ENCODE results near the gene PSMD1.
"Not testable (repeated sequence)": the region's sequence is repeated elsewhere in the genome, so short reads cannot be mapped to it uniquely, and the experiment has no call there.

The PSMD1 gene

DNA sequence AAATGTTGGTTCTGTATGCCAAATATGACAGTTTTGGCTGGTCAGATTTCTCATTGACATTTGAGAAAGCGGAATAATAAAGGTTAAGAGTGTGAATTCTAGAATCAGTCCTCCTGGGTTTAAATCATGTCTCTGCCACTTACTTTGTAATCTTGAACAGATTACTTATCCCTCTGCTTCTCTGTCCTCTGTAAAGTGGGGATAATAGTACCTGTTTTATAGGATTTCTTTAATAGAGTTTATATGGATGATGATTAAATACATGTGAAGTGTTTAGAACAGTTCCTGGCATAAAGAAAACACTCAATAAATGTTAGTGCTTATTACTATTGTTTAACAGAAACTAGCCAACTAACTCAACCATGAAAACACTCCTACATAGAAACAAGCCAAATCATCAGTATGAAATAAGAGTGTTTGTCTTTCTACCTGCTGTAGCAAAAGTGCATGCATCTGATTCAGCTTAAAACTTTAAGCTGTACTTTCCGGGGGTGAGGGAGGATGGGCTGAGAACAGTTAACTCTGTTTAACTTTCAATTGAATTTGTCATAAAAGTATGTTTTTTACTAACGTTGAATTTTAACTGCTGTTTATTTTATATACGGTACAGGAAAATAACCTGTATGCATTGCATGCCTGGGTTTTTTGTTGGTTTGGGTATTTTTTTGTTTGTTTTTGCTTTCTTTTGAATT lies 61.4 kb downstream of the PSMD1 start:
- no peak for DNase-seq

DNA sequence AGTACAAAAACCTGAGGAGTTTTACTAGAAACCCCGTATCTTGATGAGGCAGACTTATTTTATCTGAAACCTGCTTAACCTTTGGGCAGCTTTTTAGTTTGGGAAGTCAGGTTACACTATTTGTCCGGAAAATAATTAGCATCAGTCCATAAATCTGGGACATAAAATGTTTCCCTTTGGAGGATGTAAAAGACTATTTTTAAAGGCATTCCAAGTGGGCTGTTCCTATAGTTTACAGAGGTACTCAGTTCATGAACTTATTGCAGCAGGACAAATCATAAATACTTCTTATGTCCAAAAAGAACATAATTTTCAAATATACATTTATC lies 61.9 kb downstream of the PSMD1 start:
- DNase-seq = no peak

GRCh38 chr2:231123362-231123898 lies 66.8 kb downstream of the PSMD1 start:
- no peak for DNase-seq

GRCh38 chr2:231124838-231125568 lies 68.3 kb downstream of the PSMD1 start, which contains the start of gene HTR2B:
Gene HTR2B (minus strand): TSS chr2:231125042. CDS start chr2:231123764, 1,278 bp downstream.
- DNase-seq = no peak

GRCh38 chr2:231126123-231126522 lies 69.5 kb downstream of the PSMD1 start:
- DNase-seq = no peak

- no peak for DNase-seq
Measured at GRCh38 chr2:231127480-231127879, 70.8 kb downstream of the PSMD1 start.

GRCh38 chr2:231127936-231128335 lies 71.3 kb downstream of the PSMD1 start:
- DNase-seq = no peak

DNA sequence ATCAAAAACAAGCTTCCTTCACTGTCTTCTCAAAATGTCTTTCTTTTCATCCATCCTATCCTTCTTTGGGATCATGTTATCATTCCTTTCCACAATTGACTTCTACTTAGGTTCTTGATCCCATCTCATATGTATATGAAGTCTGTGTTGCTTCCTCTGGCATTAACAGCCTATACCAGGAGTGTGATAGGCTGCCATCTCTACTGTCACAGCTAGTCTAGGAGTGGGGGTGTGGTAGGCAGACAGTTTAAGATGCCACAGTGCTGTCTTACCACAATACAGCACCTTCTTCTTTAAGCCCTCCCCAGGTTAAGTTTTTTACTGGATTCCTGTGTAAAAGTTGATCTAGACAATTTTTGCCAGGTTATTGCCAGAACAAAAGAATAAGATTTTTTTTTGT lies 71.9 kb downstream of the PSMD1 start:
- DNase-seq = no peak

DNA sequence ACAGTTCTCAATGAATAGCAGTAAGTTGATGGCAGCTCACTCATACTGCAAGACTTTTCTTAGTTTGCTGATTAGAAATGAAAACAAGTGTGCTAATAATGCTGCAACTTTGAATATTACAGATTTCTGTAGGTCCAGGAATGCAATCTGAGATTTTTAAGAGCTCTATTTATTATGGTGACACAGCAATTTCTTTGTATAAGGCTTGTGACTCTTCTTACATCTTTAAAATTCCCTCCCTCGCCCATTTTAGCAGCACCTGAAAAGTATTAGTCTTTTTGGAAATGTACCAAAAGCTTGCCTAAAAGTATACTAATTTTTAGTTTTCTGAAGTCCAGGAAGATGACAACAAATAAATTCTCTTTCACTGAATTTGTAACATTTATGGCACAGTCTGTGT lies 72.5 kb downstream of the PSMD1 start:
- DNase-seq = no peak

GRCh38 chr2:231130336-231131056 lies 73.8 kb downstream of the PSMD1 start:
- no peak for DNase-seq

- no peak for DNase-seq
Measured at GRCh38 chr2:231132129-231132528, 75.5 kb downstream of the PSMD1 start.

DNA sequence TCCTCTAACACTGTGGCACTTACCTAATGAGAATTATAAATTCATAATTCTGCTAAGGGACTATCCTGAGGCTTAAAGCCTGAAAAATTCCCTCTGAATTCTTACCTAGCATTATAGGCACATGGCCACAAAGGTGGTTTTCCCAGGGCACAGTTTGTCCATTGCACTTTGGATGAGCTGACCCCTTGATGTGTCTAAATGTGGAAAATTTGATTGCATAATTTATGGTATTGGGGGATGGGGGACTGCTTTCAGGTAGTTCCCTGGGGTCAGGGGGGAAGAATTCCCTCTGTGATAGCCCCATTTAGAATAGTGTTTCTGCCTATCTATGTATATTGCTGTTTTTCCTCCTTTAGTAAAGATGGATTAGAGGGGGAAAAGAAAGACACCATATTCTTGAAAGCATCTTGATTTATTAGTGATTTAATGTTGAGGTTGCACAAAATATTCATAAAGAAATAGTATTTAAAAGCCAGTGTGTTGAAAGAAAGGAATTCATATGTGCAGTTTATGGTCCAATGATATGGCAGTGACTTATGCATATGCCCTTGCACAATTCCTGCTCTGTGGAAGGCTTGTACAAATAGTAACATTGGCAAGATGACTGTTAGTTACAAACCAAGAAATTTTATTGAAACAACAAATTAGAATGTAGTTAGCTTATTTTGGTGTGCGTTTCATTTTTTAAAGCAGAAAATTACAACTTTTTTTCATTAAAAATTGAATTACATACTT lies 76.9 kb downstream of the PSMD1 start:
- no peak for DNase-seq

DNA sequence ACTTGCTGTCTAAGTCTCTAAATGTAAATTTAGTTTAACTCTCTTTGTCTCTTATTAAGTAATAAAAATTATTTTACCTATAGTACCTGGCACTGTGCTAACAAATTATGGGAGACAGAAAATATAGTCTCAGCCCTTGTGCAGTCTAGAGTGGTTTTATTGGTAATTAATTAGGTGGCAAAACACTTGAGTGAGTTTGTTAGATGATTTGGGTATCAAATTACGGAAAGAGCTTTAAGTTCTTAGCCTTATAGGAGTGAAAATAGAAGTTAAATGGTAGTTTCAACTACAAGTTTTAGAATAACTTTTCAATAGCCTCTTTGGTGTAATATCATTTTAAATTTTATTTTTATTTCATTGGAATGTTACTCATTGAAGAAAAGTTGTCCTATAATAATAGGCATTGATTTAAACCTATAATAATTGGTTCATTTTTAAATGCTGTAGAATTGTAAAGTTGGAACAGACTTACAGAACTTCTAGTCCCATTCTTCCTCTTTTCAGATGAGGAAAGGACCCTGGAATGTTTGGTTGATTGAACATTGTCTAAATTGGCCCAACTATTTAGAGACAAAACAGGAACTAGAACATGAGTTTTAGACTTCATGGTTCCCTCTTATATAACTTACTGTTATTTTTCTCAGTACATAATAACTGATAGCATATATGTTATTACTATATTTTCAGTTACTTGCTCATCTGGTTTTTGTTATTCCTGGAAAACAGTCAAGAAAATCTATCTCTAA lies 78.4 kb downstream of the PSMD1 start:
- DNase-seq = no peak

- DNase-seq = no peak
Measured at GRCh38 chr2:231138699-231139098, 82.0 kb downstream of the PSMD1 start.

- no peak for DNase-seq
Measured at GRCh38 chr2:231139796-231140195, 83.1 kb downstream of the PSMD1 start.

DNA sequence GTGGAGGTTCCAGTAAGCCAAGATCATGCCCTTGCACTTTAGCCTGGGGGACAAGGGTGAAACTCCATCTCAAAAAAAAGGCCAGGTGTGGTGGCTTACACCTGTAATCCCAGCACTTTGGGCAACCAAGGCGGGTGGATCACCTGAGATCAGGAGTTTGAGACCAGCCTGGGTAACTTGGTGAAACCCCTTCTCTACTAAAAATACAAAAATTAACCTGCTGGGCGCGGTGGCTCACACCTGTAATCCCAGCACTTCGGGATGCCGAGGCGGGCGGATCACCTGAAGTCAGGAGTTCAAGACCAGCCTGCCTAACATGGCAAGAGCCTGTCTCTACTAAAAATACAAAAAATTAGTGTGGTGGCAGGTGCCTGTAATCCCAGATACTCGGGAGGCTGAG lies 84.1 kb downstream of the PSMD1 start:
- not testable (repeated sequence) for DNase-seq

GRCh38 chr2:231144896-231145295 lies 88.2 kb downstream of the PSMD1 start:
- no peak for DNase-seq

- no peak for DNase-seq
Measured at GRCh38 chr2:231146665-231147064, 90.0 kb downstream of the PSMD1 start.

DNA sequence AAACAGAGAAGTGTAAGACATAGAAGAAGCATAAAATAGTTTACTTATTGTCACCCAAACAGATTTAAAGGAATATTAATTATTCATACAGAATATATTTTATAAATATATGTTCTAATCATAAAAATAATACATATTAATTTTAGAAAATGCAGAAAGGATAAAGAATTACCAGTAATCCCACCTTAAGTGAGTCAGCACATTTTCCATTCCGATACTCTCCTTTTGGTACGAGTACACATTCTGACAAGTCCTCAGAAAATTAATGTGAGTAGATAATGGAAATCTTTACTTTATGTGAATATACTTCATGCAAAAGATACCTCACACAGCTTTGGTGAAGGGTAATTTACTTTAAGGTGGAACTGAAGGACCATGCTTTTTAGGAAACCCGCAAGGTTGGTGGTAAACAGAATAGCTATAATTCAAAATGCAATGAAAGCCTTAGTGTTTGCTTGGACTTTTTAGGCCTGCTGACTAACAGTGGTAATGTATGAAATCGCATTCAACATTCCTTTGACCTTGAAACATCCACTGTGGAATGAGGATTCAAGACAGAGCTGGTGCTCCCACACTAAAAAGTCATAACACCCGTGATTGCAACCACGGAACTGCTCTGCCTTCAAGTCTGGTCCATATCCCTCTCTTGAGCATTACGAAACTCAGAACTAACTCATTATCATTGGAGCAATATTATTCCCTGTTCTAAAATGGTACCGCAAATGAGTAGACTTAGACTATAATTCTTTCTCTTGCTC lies 96.3 kb downstream of the PSMD1 start:
- DNase-seq = no peak

DNA sequence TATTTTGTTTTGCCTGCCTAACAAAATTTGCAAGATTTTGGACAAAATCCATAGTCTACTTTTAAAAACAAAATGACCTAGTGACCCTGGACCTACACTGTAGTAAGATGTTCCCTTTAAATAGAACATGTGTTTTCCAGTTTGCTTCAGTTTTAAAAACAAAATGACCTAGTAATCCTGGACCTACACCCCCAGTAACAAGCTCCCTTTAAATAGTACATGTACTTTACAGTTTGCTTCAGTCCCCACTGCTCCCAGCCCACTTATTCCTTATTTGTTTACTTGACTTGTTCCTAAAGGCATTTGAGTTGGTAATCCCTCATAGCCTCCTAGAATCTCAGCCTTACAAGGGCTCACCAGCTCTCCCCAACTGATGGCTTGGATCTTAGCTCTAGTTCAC lies 102.6 kb downstream of the PSMD1 start:
- DNase-seq = no peak

- no peak for DNase-seq
Measured at GRCh38 chr2:231160701-231161100, 104.0 kb downstream of the PSMD1 start.
